H9 (cell line): ENCODE results near the gene BPTF. TPM values are rescaled to one million over a fixed set of nuclear protein-coding genes. Genes with fewer than 3 reads are reported as not detected.

Source experiments
- DNase-seq: peaks from one replicate; pipeline ENCODE4 v3.0.0-alpha.2; 2017
- H2AFZ ChIP-seq: one replicate; pipeline ENCODE4 v1.6.1; 2013; ENCODE audit warnings: mild to moderate bottlenecking, low read length, control low read depth, moderate library complexity
- H2AK5ac ChIP-seq: 2 replicates; pipeline ENCODE4 v1.6.1; 2013; ENCODE audit warnings: low read length, control low read depth, mixed read lengths; ENCODE audit not compliant: insufficient read length
- H2BK120ac ChIP-seq: one replicate; pipeline ENCODE4 v1.6.1; 2013; ENCODE audit warnings: low read depth, mild to moderate bottlenecking, low read length, control low read depth, inconsistent platforms; ENCODE audit not compliant: poor library complexity, severe bottlenecking
- H2BK12ac ChIP-seq: 2 replicates; pipeline ENCODE4 v1.6.1; 2013; ENCODE audit warnings: low read length, control low read depth, mixed read lengths, low read depth; ENCODE audit not compliant: insufficient read length
- H2BK15ac ChIP-seq: 2 replicates; pipeline ENCODE4 v1.6.1; 2013; ENCODE audit warnings: low read depth, low read length, control low read depth
- H2BK20ac ChIP-seq: one replicate; pipeline ENCODE4 v1.6.1; 2013; ENCODE audit warnings: low read depth, mild to moderate bottlenecking, low read length, control low read depth, inconsistent platforms; ENCODE audit not compliant: poor library complexity, severe bottlenecking
- H2BK5ac ChIP-seq: 2 replicates; pipeline ENCODE4 v1.6.1; 2013; ENCODE audit warnings: low read length, control low read depth, mixed read lengths; ENCODE audit not compliant: insufficient read length
- H3K14ac ChIP-seq: 2 replicates; pipeline ENCODE4 v1.6.1; 2013; ENCODE audit warnings: low read length, control low read depth; ENCODE audit not compliant: insufficient read depth
- H3K18ac ChIP-seq: 2 replicates; pipeline ENCODE4 v1.6.1; 2013; ENCODE audit warnings: low read depth, mild to moderate bottlenecking, mixed read lengths, low read length, control low read depth; ENCODE audit not compliant: insufficient read length
- H3K23ac ChIP-seq: 2 replicates; pipeline ENCODE4 v1.6.1; 2013; ENCODE audit warnings: low read length, control low read depth, mixed read lengths, low read depth; ENCODE audit not compliant: insufficient read length
- H3K23me2 ChIP-seq: 2 replicates; pipeline ENCODE4 v1.6.1; 2013; ENCODE audit warnings: low read depth, mild to moderate bottlenecking, mixed read lengths, low read length, control low read depth; ENCODE audit not compliant: insufficient read length, poor library complexity, severe bottlenecking
- H3K27ac ChIP-seq: 2 replicates; pipeline ENCODE4 v1.5.1; 2013; ENCODE audit warnings: low read length, control low read depth, mixed read lengths, low read depth; ENCODE audit not compliant: insufficient read length
- H3K27me3 ChIP-seq: 2 replicates; pipeline ENCODE4 v1.6.1; 2013; ENCODE audit warnings: low read length, control low read depth, inconsistent platforms; ENCODE audit not compliant: insufficient read depth
- H3K4ac ChIP-seq: 2 replicates; pipeline ENCODE4 v1.6.1; 2013; ENCODE audit warnings: low read depth, mild to moderate bottlenecking, control low read depth, inconsistent platforms, low read length, moderate library complexity
- H3K4me1 ChIP-seq: 2 replicates; pipeline ENCODE4 v1.6.1; 2013; ENCODE audit warnings: low read length, control low read depth, inconsistent platforms; ENCODE audit not compliant: insufficient read depth
- H3K4me2 ChIP-seq: 2 replicates; pipeline ENCODE4 v1.6.1; 2013; ENCODE audit warnings: low read length, control low read depth, mixed read lengths; ENCODE audit not compliant: insufficient read length, insufficient read depth
- H3K56ac ChIP-seq: 2 replicates; pipeline ENCODE4 v1.6.1; 2013; ENCODE audit warnings: low read depth, mild to moderate bottlenecking, mixed read lengths, low read length, control low read depth; ENCODE audit not compliant: insufficient read length
- H3K79me1 ChIP-seq: 2 replicates; pipeline ENCODE4 v1.6.1; 2013; ENCODE audit warnings: low read depth, mild to moderate bottlenecking, moderate library complexity, low read length, control low read depth, inconsistent platforms; ENCODE audit not compliant: insufficient read depth, poor library complexity, severe bottlenecking
- H3K79me2 ChIP-seq: 2 replicates; pipeline ENCODE4 v1.6.1; 2013; ENCODE audit warnings: low read length, control low read depth, inconsistent platforms; ENCODE audit not compliant: insufficient read depth
- H3K9ac ChIP-seq: 2 replicates; pipeline ENCODE4 v1.6.1; 2013; ENCODE audit warnings: low read length, control low read depth, mixed read lengths; ENCODE audit not compliant: insufficient read length; ENCODE audit errors: extremely low read depth
- H3K9me3 ChIP-seq: one replicate; pipeline ENCODE4 v1.6.1; 2013; ENCODE audit warnings: low read depth, low read length, inconsistent platforms; ENCODE audit not compliant: control insufficient read depth
- H3T11ph ChIP-seq: one replicate; pipeline ENCODE4 v1.6.1; 2013; ENCODE audit warnings: mild to moderate bottlenecking, low read length, control low read depth, inconsistent platforms
- H4K20me1 ChIP-seq: one replicate; pipeline ENCODE4 v1.6.1; 2013; ENCODE audit not compliant: control insufficient read depth, insufficient read length, insufficient read depth
- H4K5ac ChIP-seq: 2 replicates; pipeline ENCODE4 v1.6.1; 2013; ENCODE audit warnings: low read depth, mild to moderate bottlenecking, mixed read lengths, low read length, control low read depth; ENCODE audit not compliant: insufficient read length
- H4K8ac ChIP-seq: replicated peaks from 2 replicates; pipeline ENCODE4 v1.6.1; 2013; ENCODE audit warnings: low read length, control low read depth, mixed read lengths, low read depth; ENCODE audit not compliant: insufficient read length
- H4K91ac ChIP-seq: 2 replicates; pipeline ENCODE4 v1.6.1; 2013; ENCODE audit warnings: low read depth, mild to moderate bottlenecking, moderate library complexity, mixed read lengths, low read length, control low read depth; ENCODE audit not compliant: insufficient read length
- H3K27ac Mint-ChIP-seq, 3 experiments: 2 replicates in 2 of 3; 3 replicates in 1 of 3; pipeline ENCODE4 v1.8.0; 2020 to 2021; ENCODE audit warnings: mixed read lengths in 3 of 3, mild to moderate bottlenecking in 1 of 3, moderate library complexity in 1 of 3
- H3K27me3 Mint-ChIP-seq: 2 replicates; pipeline ENCODE4 v1.8.0; 2021; ENCODE audit warnings: low read depth, mild to moderate bottlenecking, moderate library complexity, mixed read lengths
- H3K36me3 Mint-ChIP-seq, 3 experiments: 2 replicates in 2 of 3; 3 replicates in 1 of 3; pipeline ENCODE4 v1.8.0; 2020 to 2021; ENCODE audit warnings: low read depth in 3 of 3, mixed read lengths in 3 of 3; ENCODE audit not compliant: insufficient read depth in 1 of 3
- H3K4me1 Mint-ChIP-seq, 2 experiments: 2 replicates each; pipeline ENCODE4 v1.8.0; 2020; ENCODE audit warnings: mixed read lengths in 2 of 2
- H3K4me3 Mint-ChIP-seq, 2 experiments: 2 replicates in 1 of 2; 3 replicates in 1 of 2; pipeline ENCODE4 v1.8.0; 2020 to 2021; ENCODE audit warnings: mild to moderate bottlenecking in 2 of 2, mixed read lengths in 2 of 2, moderate library complexity in 1 of 2
- H3K9me3 Mint-ChIP-seq, 2 experiments: 2 replicates in 1 of 2; 3 replicates in 1 of 2; pipeline ENCODE4 v1.8.0; 2020; ENCODE audit warnings: mild to moderate bottlenecking in 2 of 2, mixed read lengths in 2 of 2, moderate library complexity in 1 of 2
- WGBS: extraction: QIAGEN DNeasy Blood & Tissue Kit; methylation state at CpG from one replicate; pipeline ENCODE4 v1.1.7; 2013; ENCODE audit warnings: missing lambda C conversion rate, low lambda C conversion rate, mixed read lengths; ENCODE audit not compliant: insufficient read length; ENCODE audit errors: extremely low coverage; 5-methylcytosine and 5-hydroxymethylcytosine counted together
- total RNA-seq: library from RNA; stranded (reverse); gene quantifications from 2 replicates; pipeline ENCODE4 v1.2.1, GENCODE V29; 2021
- TF ChIP-seq, protein P1 (sequence below): fragments of 200-600 bp; sonication (generic); conservative IDR thresholded peaks from 3 replicates; pipeline ENCODE4 v1.8.0; 2021; ENCODE audit warnings: antibody characterized with exemption, mild to moderate bottlenecking

Gene BPTF
- total RNA-seq, 1 experiment from 2014 or later = 203 TPM

DNA sequence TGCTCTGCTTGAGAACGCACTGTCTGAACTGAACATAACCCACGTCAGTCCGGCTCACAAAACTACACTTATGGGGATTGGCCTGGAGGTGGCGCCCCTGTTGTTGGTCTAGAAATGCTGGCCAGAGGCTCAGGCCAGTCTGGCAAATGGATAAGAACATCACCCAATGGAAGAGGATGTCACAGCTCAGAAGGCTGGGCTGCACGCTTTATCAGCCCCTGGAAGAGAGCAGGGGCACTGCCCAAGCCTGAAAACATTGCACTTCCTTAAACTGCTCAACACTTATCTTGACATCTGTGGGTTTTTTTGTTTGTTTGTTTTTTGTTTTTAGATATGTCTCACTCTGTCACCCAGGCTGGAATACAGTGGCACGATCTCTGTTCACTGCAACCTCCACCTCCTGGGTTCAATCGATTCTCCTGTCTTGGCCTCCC, 24.8 kb upstream of the BPTF start:
- Histone ChIP-seq H2BK5ac (no peak overlapping the region), H3K14ac (no peak overlapping the region)
- no CpG with 5 or more reads among the region's 7 CpGs for WGBS

More for the DNA sequence above, 24.8 kb upstream of the BPTF start:
- no peak overlapping the region for H3K27ac ChIP-seq
- H4K91ac ChIP-seq = no peak overlapping the region
- no peak overlapping the region for H3K4ac ChIP-seq
- H3K9me3 Mint-ChIP-seq = no peaks in the 10 kb centered on the region
- H4K5ac ChIP-seq = no peak overlapping the region
- H3K9ac ChIP-seq = no peak overlapping the region
- H3K23me2 ChIP-seq = no peaks in the 10 kb centered on the region
- no peak overlapping the region for H2BK15ac ChIP-seq
- no peaks in the 10 kb centered on the region for H3K27me3 ChIP-seq
- no peaks in the 10 kb centered on the region for H3K79me1 ChIP-seq
- no peak overlapping the region for H3T11ph ChIP-seq
- no peak overlapping the region for H2AK5ac ChIP-seq
- peaks cover 17 to 23% of the 10 kb centered on the region in 2 experiments for H3K4me1 Mint-ChIP-seq
- H2BK120ac ChIP-seq = no peak overlapping the region
- H2BK12ac ChIP-seq = no peak overlapping the region
- no peaks in the 10 kb centered on the region for H3K9me3 ChIP-seq
- H3K4me2 ChIP-seq = no peak overlapping the region
- no peak overlapping the region for H3K27ac Mint-ChIP-seq
- no peak overlapping the region for H4K8ac ChIP-seq
- H2AFZ ChIP-seq = no peak overlapping the region
- no peaks in the 10 kb centered on the region for H3K36me3 Mint-ChIP-seq
- no peak overlapping the region for H3K4me3 Mint-ChIP-seq
- no peaks in the 10 kb centered on the region for H3K27me3 Mint-ChIP-seq
- H3K4me1 ChIP-seq = no peaks in the 10 kb centered on the region
- peak; percentile 93 for DNase-seq
- H3K56ac ChIP-seq = no peak overlapping the region
- H3K18ac ChIP-seq = no peak overlapping the region
- TF ChIP-seq, protein P1, sequence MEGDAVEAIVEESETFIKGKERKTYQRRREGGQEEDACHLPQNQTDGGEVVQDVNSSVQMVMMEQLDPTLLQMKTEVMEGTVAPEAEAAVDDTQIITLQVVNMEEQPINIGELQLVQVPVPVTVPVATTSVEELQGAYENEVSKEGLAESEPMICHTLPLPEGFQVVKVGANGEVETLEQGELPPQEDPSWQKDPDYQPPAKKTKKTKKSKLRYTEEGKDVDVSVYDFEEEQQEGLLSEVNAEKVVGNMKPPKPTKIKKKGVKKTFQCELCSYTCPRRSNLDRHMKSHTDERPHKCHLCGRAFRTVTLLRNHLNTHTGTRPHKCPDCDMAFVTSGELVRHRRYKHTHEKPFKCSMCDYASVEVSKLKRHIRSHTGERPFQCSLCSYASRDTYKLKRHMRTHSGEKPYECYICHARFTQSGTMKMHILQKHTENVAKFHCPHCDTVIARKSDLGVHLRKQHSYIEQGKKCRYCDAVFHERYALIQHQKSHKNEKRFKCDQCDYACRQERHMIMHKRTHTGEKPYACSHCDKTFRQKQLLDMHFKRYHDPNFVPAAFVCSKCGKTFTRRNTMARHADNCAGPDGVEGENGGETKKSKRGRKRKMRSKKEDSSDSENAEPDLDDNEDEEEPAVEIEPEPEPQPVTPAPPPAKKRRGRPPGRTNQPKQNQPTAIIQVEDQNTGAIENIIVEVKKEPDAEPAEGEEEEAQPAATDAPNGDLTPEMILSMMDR = peak; percentile 80
- H4K20me1 ChIP-seq = no peaks in the 10 kb centered on the region
- H3K79me2 ChIP-seq = no peaks in the 10 kb centered on the region
- H2BK20ac ChIP-seq = no peak overlapping the region
- H3K23ac ChIP-seq = no peak overlapping the region
